GM23338 (cell line): ENCODE results near the gene DPP3. TPM values are rescaled to one million over a fixed set of nuclear protein-coding genes. Genes with fewer than 3 reads are reported as not detected.

ENCODE experiments used
- ATAC-seq: fragments of 200-7000 bp; cut with Tn5 transposase; 3 replicates; pipeline ENCODE4 v1.9.1; 2020
- DNase-seq: peaks from one replicate; pipeline ENCODE4 v3.0.0-alpha.2; 2015; ENCODE audit warnings: low spot score
- H2AFZ ChIP-seq: fragments of 200-600 bp; sonication (generic); 2 replicates; pipeline ENCODE4 v1.8.0; 2016; ENCODE audit warnings: antibody characterized with exemption, mild to moderate bottlenecking, moderate library complexity
- H3F3A ChIP-seq: fragments of 200-600 bp; sonication (generic); replicated peaks from 2 replicates; pipeline ENCODE4 v1.8.0; 2017; ENCODE audit warnings: antibody characterized with exemption, mixed run types, low read depth
- H3K27ac ChIP-seq: fragments of 200-600 bp; sonication (generic); 2 replicates; pipeline ENCODE4 v1.6.1; 2016; ENCODE audit warnings: low read depth
- H3K27me3 ChIP-seq: fragments of 200-600 bp; sonication (generic); 2 replicates; pipeline ENCODE4 v1.8.0; 2016; ENCODE audit warnings: mild to moderate bottlenecking, mixed run types, moderate library complexity; ENCODE audit not compliant: insufficient read depth
- H3K36me3 ChIP-seq: fragments of 200-600 bp; sonication (generic); 2 replicates; pipeline ENCODE4 v1.8.0; 2016; ENCODE audit warnings: mild to moderate bottlenecking; ENCODE audit not compliant: insufficient read depth
- H3K4me1 ChIP-seq: fragments of 200-600 bp; sonication (generic); 2 replicates; pipeline ENCODE4 v1.8.0; 2016; ENCODE audit warnings: mild to moderate bottlenecking, moderate library complexity; ENCODE audit not compliant: insufficient read depth
- H3K4me2 ChIP-seq: fragments of 200-600 bp; sonication (generic); 2 replicates; pipeline ENCODE4 v1.7.1; 2017; ENCODE audit warnings: mixed run types
- H3K4me3 ChIP-seq: fragments of 200-600 bp; sonication (generic); 2 replicates; pipeline ENCODE4 v1.6.1; 2016; ENCODE audit warnings: mixed run types
- H3K79me2 ChIP-seq: fragments of 200-600 bp; sonication (generic); replicated peaks from 2 replicates; pipeline ENCODE4 v1.8.0; 2017; ENCODE audit warnings: mild to moderate bottlenecking; ENCODE audit not compliant: insufficient read depth
- H3K9me2 ChIP-seq: fragments of 200-600 bp; sonication (generic); 2 replicates; pipeline ENCODE4 v1.8.0; 2017; ENCODE audit not compliant: insufficient read depth
- H4K20me1 ChIP-seq: fragments of 200-600 bp; sonication (generic); replicated peaks from 2 replicates; pipeline ENCODE4 v1.8.0; 2017; ENCODE audit warnings: mild to moderate bottlenecking; ENCODE audit not compliant: insufficient read depth
- H3K27ac Mint-ChIP-seq: 2 replicates; pipeline ENCODE4 v1.8.0; 2020; ENCODE audit warnings: inconsistent platforms, mild to moderate bottlenecking, moderate library complexity, mixed read lengths
- H3K27me3 Mint-ChIP-seq: 3 replicates; pipeline ENCODE4 v1.8.0; 2022; ENCODE audit warnings: low read depth, mild to moderate bottlenecking, moderate library complexity, mixed read lengths, inconsistent platforms; ENCODE audit not compliant: insufficient read depth, poor library complexity
- H3K36me3 Mint-ChIP-seq: 3 replicates; pipeline ENCODE4 v1.8.0; 2021; ENCODE audit warnings: low read depth, mild to moderate bottlenecking, inconsistent platforms, moderate library complexity, mixed read lengths
- H3K4me1 Mint-ChIP-seq: 3 replicates; pipeline ENCODE4 v1.8.0; 2020; ENCODE audit warnings: mild to moderate bottlenecking, inconsistent platforms, mixed read lengths
- H3K4me3 Mint-ChIP-seq: 3 replicates; pipeline ENCODE4 v1.8.0; 2021; ENCODE audit warnings: moderate library complexity, mild to moderate bottlenecking, inconsistent platforms, mixed read lengths
- H3K9me3 Mint-ChIP-seq: 3 replicates; pipeline ENCODE4 v1.8.0; 2020; ENCODE audit warnings: moderate library complexity, mild to moderate bottlenecking, inconsistent platforms, mixed read lengths
- CREB1 ChIP-seq: fragments of 250-450 bp; sonication (Bioruptor Pico); IDR thresholded peaks from 2 replicates; pipeline ENCODE4 v1.5.0; 2020; ENCODE audit warnings: low read depth, mild to moderate bottlenecking, moderate library complexity
- EZH2 ChIP-seq: fragments of 200-600 bp; sonication (generic); IDR thresholded peaks from one replicate; pipeline ENCODE4 v1.8.0; 2017; ENCODE audit warnings: antibody characterized with exemption, mild to moderate bottlenecking, low read depth; ENCODE audit not compliant: unreplicated experiment
- EZH2phosphoT487 ChIP-seq: fragments of 200-600 bp; sonication (generic); IDR thresholded peaks from one replicate; pipeline ENCODE4 v1.8.1; 2018; ENCODE audit warnings: antibody characterized with exemption; ENCODE audit not compliant: unreplicated experiment
- JUNB ChIP-seq: IDR thresholded peaks from one replicate; pipeline ENCODE4 v1.6.1; 2016; ENCODE audit warnings: antibody characterized with exemption; ENCODE audit not compliant: unreplicated experiment
- NANOG ChIP-seq: IDR thresholded peaks from 2 replicates; pipeline ENCODE4 v1.6.1; 2016; ENCODE audit warnings: antibody characterized with exemption, borderline replicate concordance
- POLR2AphosphoS5 ChIP-seq: IDR thresholded peaks from 2 replicates; pipeline ENCODE4 v1.6.1; 2016; ENCODE audit warnings: antibody characterized with exemption, low read depth
- STAT1 ChIP-seq: IDR thresholded peaks from one replicate; pipeline ENCODE4 v1.6.1; 2016; ENCODE audit warnings: antibody characterized with exemption; ENCODE audit not compliant: unreplicated experiment
- ZNF114 ChIP-seq: fragments of 250-450 bp; sonication (Bioruptor Pico); IDR thresholded peaks from 2 replicates; pipeline ENCODE4 v1.5.0; 2020; ENCODE audit warnings: mild to moderate bottlenecking, moderate library complexity
- ZNF331 ChIP-seq: fragments of 250-450 bp; sonication (Bioruptor Pico); IDR thresholded peaks from 2 replicates; pipeline ENCODE4 v1.5.0; 2020; ENCODE audit warnings: low read depth, mild to moderate bottlenecking, moderate library complexity
- polyA plus RNA-seq: library from polyadenylated mRNA; unstranded; fragments of >200 nt; fragmentation: Nextera tagmentation; extraction: Ambion mirVana; gene quantifications from 2 replicates; pipeline ENCODE4 v1.2.1, GENCODE V29; 2016
- total RNA-seq: library from RNA; depleted of rRNA; stranded (reverse); fragments of >200 nt; shearing (Covaris generic); gene quantifications from 2 replicates; pipeline ENCODE4 v1.2.3, GENCODE V29; 2014
- TF ChIP-seq, protein P1 (sequence below): IDR thresholded peaks from one replicate; pipeline ENCODE4 v1.6.1; 2018; ENCODE audit warnings: antibody characterized with exemption; ENCODE audit not compliant: unreplicated experiment

DPP3 gene
- total and polyA plus RNA-seq, 2 experiments from 2014 or later, result 22.7 to 85.9 TPM

DNA sequence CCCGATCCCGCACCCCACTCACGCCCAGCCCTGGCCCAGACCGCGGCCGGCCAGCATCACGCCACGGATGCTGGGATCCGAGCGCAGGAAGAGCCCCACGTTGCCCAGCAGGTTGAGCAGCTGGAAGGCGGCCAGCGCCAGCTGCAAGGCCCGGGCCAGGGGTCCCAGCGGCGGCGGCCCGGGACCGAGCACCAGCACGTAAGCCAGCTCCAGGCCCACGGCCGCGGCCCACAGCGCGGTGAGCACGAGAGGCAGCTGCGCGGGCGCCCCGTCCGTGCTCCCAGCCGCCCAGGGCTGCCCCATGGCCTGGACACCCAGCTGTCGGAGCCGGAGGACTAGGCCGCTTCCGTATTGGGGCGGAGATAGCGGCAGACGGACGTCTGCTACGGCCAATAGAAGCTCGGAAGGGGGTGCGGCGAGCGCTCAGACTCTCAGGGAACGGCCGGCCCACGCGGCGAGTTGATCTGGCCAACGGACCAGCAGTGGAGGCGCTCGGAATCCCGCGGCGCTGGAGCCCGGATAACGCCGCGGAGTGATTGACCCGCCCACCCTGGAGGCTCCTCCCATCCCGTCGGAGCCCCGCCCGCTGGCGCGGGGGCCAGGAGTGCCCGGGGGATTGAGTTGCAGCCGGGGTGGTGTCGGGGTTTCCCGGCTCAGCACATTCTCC lies 65.6 kb downstream of the DPP3 start, which contains the start of gene ZDHHC24:
Gene ZDHHC24 (minus strand): TSS at position 348 of the 667 bp plus-strand sequence. CDS start 45 bp downstream, at position 303.
- no peaks in the 10 kb centered on the region; the same call in 1 of the 3 replicates for H3K9me3 Mint-ChIP-seq
- H3K27me3 ChIP-seq, result no peaks in the 10 kb centered on the region
- peak within 1 kb of the TSS; percentile 97 for H2AFZ ChIP-seq
- ATAC-seq (peak; percentile 80), DNase-seq (peak; percentile 97)
- H4K20me1 ChIP-seq, result peaks cover 7% of the 10 kb centered on the region
- peak within 1 kb of the TSS; percentile 70 for H3K27ac Mint-ChIP-seq
- peaks cover 38% of the 10 kb centered on the region for H3K4me1 Mint-ChIP-seq
- peak within 1 kb of the TSS; percentile 97 for H3K4me2 ChIP-seq
- peaks cover 19% of the 10 kb centered on the region for H3K27me3 Mint-ChIP-seq
- TF ChIP-seq POLR2AphosphoS5, result peak; percentile 56
- TF ChIP-seq CREB1 (CRISPR knock-in tag), result peak; percentile 29
- TF ChIP-seq EZH2phosphoT487, result no peak
- H3K4me3 ChIP-seq, result peak within 1 kb of the TSS; percentile 97
- H3K9me2 ChIP-seq, result no peaks in the 10 kb centered on the region
- H3K36me3 Mint-ChIP-seq, result peaks cover 4% of the 10 kb centered on the region; the same call in 1 of the 3 replicates
- H3K4me1 ChIP-seq, result peaks cover 35% of the 10 kb centered on the region
- H3F3A ChIP-seq, result 0 out of 2 replicates have a peak, but pooled peaks cover 7% of the 10 kb centered on the region
- H3K79me2 ChIP-seq, result 0 out of 2 replicates have a peak, but pooled peaks cover 4% of the 10 kb centered on the region
- peak within 1 kb of the TSS; percentile 74; the same call in 1 of the 2 replicates for H3K27ac ChIP-seq
- H3K4me3 Mint-ChIP-seq, result peak within 1 kb of the TSS; percentile 81
- no peaks in the 10 kb centered on the region for H3K36me3 ChIP-seq

DNA sequence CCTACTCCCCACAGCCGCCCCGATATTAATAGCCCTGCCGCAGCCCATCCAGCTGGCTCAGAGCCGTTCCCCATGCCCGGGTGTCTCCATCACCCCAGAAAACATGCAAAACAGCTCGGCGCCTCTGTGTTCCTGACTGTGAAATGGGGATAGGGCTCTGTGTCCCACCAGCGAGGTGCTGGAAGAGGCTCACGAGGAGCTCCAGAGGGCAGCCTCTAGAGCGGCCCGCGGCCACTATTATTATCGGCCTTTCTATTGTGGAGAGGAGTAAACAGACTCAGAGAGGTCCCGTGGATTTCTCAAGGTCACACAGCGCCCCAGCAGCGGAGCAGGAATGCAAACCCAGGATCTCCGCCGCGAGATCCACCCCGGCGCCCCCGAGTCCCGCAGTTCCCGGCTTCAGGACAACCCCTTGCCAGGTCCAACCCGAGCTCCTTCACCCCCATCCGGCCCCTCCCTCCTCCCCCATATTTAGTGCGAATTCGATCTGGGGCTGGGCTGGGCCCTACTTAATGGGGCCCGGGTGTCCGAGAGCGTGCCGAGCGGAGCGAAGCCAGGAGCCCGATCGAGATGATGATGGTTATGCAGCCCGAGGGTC lies 66.2 kb downstream of the DPP3 start, which contains the start of gene ACTN3:
Gene ACTN3 (plus strand): TSS at position 536 of the 598 bp plus-strand sequence. CDS start 35 bp downstream, at position 571.
- H3K27me3 Mint-ChIP-seq, result peaks cover 18% of the 10 kb centered on the region
- peak; percentile 88 for DNase-seq
- Histone ChIP-seq H3K4me3 (peak within 1 kb of the TSS; percentile 97), H2AFZ (peak within 1 kb of the TSS; percentile 97), H3K79me2 (0 out of 2 replicates have a peak, but pooled peaks cover 4% of the 10 kb centered on the region), H3K36me3 (no peaks in the 10 kb centered on the region), H3K4me2 (peak within 1 kb of the TSS; percentile 97), H3K9me2 (no peaks in the 10 kb centered on the region), H3K27ac (peak within 1 kb of the TSS; percentile 74; the same call in 1 of the 2 replicates), H3K4me1 (peaks cover 35% of the 10 kb centered on the region), H3K27me3 (no peaks in the 10 kb centered on the region), H4K20me1 (peaks cover 7% of the 10 kb centered on the region), H3F3A (0 out of 2 replicates have a peak, but pooled peaks cover 7% of the 10 kb centered on the region)
- peak within 1 kb of the TSS; percentile 70 for H3K27ac Mint-ChIP-seq
- peak within 1 kb of the TSS; percentile 81 for H3K4me3 Mint-ChIP-seq
- no peaks in the 10 kb centered on the region; the same call in 1 of the 3 replicates for H3K9me3 Mint-ChIP-seq
- ATAC-seq, result peak; percentile 68
- TF ChIP-seq EZH2phosphoT487 (no peak), POLR2AphosphoS5 (peak; percentile 54)
- peaks cover 38% of the 10 kb centered on the region for H3K4me1 Mint-ChIP-seq
- H3K36me3 Mint-ChIP-seq, result peaks cover 4% of the 10 kb centered on the region; the same call in 1 of the 3 replicates

DNA sequence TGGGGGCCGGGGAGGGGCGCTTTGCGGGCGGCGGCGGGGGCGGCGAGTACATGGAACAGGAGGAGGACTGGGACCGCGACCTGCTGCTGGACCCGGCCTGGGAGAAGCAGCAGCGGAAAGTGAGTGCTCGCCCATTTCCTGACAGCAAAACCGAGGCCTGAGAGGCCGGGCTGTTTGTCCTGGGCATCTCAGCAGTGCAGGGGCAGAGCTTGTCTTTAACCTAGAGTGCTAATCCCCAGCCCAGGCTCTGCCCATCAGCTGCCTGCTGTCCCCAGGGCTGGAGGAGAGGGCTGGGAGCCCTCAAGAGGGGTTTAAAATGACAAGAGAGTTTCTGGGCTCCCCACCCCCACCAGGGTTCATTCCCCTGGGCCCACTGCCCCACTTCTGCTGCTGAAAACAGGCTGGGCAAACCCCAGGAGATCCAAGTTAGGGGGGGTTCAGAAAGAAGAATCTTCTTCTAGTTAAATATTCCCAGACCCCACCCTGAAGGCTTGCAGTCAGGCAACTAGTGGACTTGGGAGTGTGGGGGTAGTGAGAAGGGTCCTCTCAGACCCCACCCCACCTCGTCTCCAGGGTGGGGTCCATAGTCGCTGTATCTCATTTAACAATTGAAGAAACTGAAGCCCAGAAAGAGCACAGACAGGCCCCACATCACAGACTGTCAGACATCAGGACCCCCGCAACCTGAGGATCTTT lies 66.9 kb downstream of the DPP3 start:
- Mint-ChIP-seq H3K9me3 (no peaks in the 10 kb centered on the region; the same call in 1 of the 3 replicates), H3K4me1 (peaks cover 38% of the 10 kb centered on the region), H3K27me3 (peaks cover 15% of the 10 kb centered on the region), H3K36me3 (peaks cover 4% of the 10 kb centered on the region; the same call in 1 of the 3 replicates), H3K27ac (no peak overlapping the region), H3K4me3 (peak overlapping the region; percentile 81)
- Histone ChIP-seq H3K79me2 (0 out of 2 replicates have a peak, but pooled peaks cover 4% of the 10 kb centered on the region), H3K4me3 (peak overlapping the region; percentile 97), H3K36me3 (no peaks in the 10 kb centered on the region), H3F3A (0 out of 2 replicates have a peak, but pooled peaks cover 7% of the 10 kb centered on the region), H3K27me3 (no peaks in the 10 kb centered on the region), H3K27ac (no peak overlapping the region), H4K20me1 (peaks cover 7% of the 10 kb centered on the region), H3K4me1 (peaks cover 35% of the 10 kb centered on the region), H2AFZ (peak overlapping the region; percentile 97), H3K9me2 (no peaks in the 10 kb centered on the region), H3K4me2 (peak overlapping the region; percentile 97)
- ATAC-seq, result peak; percentile 1
- no peak for DNase-seq
- TF ChIP-seq JUNB, result no peak
- no peak for TF ChIP-seq EZH2phosphoT487
- TF ChIP-seq ZNF331 (CRISPR knock-in tag), result no peak
- no peak for TF ChIP-seq POLR2AphosphoS5
- no peak for TF ChIP-seq STAT1
- TF ChIP-seq, protein P1, sequence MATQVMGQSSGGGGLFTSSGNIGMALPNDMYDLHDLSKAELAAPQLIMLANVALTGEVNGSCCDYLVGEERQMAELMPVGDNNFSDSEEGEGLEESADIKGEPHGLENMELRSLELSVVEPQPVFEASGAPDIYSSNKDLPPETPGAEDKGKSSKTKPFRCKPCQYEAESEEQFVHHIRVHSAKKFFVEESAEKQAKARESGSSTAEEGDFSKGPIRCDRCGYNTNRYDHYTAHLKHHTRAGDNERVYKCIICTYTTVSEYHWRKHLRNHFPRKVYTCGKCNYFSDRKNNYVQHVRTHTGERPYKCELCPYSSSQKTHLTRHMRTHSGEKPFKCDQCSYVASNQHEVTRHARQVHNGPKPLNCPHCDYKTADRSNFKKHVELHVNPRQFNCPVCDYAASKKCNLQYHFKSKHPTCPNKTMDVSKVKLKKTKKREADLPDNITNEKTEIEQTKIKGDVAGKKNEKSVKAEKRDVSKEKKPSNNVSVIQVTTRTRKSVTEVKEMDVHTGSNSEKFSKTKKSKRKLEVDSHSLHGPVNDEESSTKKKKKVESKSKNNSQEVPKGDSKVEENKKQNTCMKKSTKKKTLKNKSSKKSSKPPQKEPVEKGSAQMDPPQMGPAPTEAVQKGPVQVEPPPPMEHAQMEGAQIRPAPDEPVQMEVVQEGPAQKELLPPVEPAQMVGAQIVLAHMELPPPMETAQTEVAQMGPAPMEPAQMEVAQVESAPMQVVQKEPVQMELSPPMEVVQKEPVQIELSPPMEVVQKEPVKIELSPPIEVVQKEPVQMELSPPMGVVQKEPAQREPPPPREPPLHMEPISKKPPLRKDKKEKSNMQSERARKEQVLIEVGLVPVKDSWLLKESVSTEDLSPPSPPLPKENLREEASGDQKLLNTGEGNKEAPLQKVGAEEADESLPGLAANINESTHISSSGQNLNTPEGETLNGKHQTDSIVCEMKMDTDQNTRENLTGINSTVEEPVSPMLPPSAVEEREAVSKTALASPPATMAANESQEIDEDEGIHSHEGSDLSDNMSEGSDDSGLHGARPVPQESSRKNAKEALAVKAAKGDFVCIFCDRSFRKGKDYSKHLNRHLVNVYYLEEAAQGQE, result no peak
- no peak for TF ChIP-seq ZNF114 (CRISPR knock-in tag)
- TF ChIP-seq CREB1 (CRISPR knock-in tag), result no peak
- no peak for TF ChIP-seq EZH2
- TF ChIP-seq NANOG, result no peak
